Fibroblast of the conjunctiva (primary cell): Measurements from ENCODE around the gene GRAMD1B.
A peak's percentile ranks its signal among the peaks of the same experiment; 100 is the strongest.

Experiments used
- DNase-seq: peaks from one replicate; pipeline ENCODE4 v3.0.0-alpha.2; 2010; ENCODE audit warnings: low read depth

GRAMD1B gene

GRCh38 chr11:123429913-123430720, at the start of gene GRAMD1B:
TSS of gene GRAMD1B (plus strand) at chr11:123430269. CDS start at chr11:123430793, 524 bp downstream.
- no peak for DNase-seq

- DNase-seq: no peak
Observed at GRCh38 chr11:123381149-123381548, 48.9 kb upstream of the GRAMD1B start.

- no peak for DNase-seq
Observed at GRCh38 chr11:123381817-123382554, 48.1 kb upstream of the GRAMD1B start.

- DNase-seq: no peak
Observed at GRCh38 chr11:123382555-123383074, 47.5 kb upstream of the GRAMD1B start.

- DNase-seq: no peak
Observed at GRCh38 chr11:123384116-123384515, 46.0 kb upstream of the GRAMD1B start.

- DNase-seq: no peak
Observed at GRCh38 chr11:123386796-123387510, 43.1 kb upstream of the GRAMD1B start.

- no peak for DNase-seq
Observed at GRCh38 chr11:123388640-123389039, 41.4 kb upstream of the GRAMD1B start.

GRCh38 chr11:123390146-123390545, 39.9 kb upstream of the GRAMD1B start:
- DNase-seq: no peak

- no peak for DNase-seq
Observed at GRCh38 chr11:123391646-123392348, 38.3 kb upstream of the GRAMD1B start.

GRCh38 chr11:123392431-123392830, 37.6 kb upstream of the GRAMD1B start:
- no peak for DNase-seq

GRCh38 chr11:123392844-123393243, 37.2 kb upstream of the GRAMD1B start:
- no peak for DNase-seq

GRCh38 chr11:123393312-123393927, 36.6 kb upstream of the GRAMD1B start:
- DNase-seq: no peak

GRCh38 chr11:123404676-123405075, 25.4 kb upstream of the GRAMD1B start:
- DNase-seq: no peak

- DNase-seq: no peak
Observed at GRCh38 chr11:123405123-123405592, 24.9 kb upstream of the GRAMD1B start.

- DNase-seq: no peak
Observed at GRCh38 chr11:123406441-123407129, 23.5 kb upstream of the GRAMD1B start.

GRCh38 chr11:123407130-123407995, 22.7 kb upstream of the GRAMD1B start:
- peak; percentile 8 for DNase-seq

- DNase-seq: no peak
Observed at GRCh38 chr11:123407996-123408597, 22.0 kb upstream of the GRAMD1B start.

- DNase-seq: no peak
Observed at GRCh38 chr11:123408619-123409455, 21.2 kb upstream of the GRAMD1B start.
